Spleen (tissue), 11 donors: ENCODE results near the gene HAUS7. TPM values are rescaled to one million over a fixed set of nuclear protein-coding genes. Genes with fewer than 3 reads are reported as not detected.

Experiments used
- DNase-seq: peaks from one replicate; pipeline ENCODE4 v3.0.0-alpha.2; 2020
- H3K27ac ChIP-seq, 8 donors: fragments of 200-600 bp; sonication (generic) in 7 of 8; 1 replicate in 4 of 8; 2 replicates in 4 of 8; pipeline versions ENCODE4 v1.5.0 to v1.8.0; 2016 to 2021; ENCODE audit warnings: inconsistent platforms in 4 of 8, mild to moderate bottlenecking in 4 of 8, moderate library complexity in 1 of 8
- H3K27me3 ChIP-seq, 7 donors: fragments of 200-600 bp; sonication (generic) in 6 of 7; replicated peaks in 1 of 7; 1 replicate in 4 of 7; 2 replicates in 3 of 7; pipeline versions ENCODE4 v1.5.0 to v1.8.0; 2016 to 2021; ENCODE audit warnings: inconsistent platforms in 3 of 7, mild to moderate bottlenecking in 1 of 7
- H3K36me3 ChIP-seq, 6 donors: fragments of 200-600 bp; sonication (generic) in 5 of 6; 1 replicate in 4 of 6; 2 replicates in 2 of 6; pipeline versions ENCODE4 v1.5.0 to v1.8.0; 2016 to 2021; ENCODE audit warnings: inconsistent platforms in 2 of 6
- H3K4me1 ChIP-seq, 6 donors: fragments of 200-600 bp; sonication (generic) in 5 of 6; 1 replicate in 3 of 6; 2 replicates in 3 of 6; pipeline versions ENCODE4 v1.5.0 to v1.8.0; 2016 to 2021; ENCODE audit warnings: inconsistent platforms in 3 of 6
- H3K4me3 ChIP-seq, 8 donors: fragments of 200-600 bp; sonication (generic) in 7 of 8; 1 replicate in 4 of 8; 2 replicates in 4 of 8; pipeline versions ENCODE4 v1.5.0 to v1.8.0; 2016 to 2021; ENCODE audit warnings: inconsistent platforms in 4 of 8, mild to moderate bottlenecking in 4 of 8, moderate library complexity in 2 of 8
- H3K9me3 ChIP-seq, 8 donors: fragments of 200-600 bp; sonication (generic) in 7 of 8; 1 replicate in 4 of 8; 2 replicates in 4 of 8; pipeline versions ENCODE4 v1.5.0 to v1.8.0; 2016 to 2021; ENCODE audit warnings: inconsistent platforms in 4 of 8
- CTCF ChIP-seq, 11 experiments: fragments of 200-600 bp in 7 of 11; fragments of 450-650 bp in 4 of 11; sonication (generic) in 4 of 11; IDR thresholded peaks in 8 of 11; conservative IDR thresholded peaks in 3 of 11; 1 replicate in 7 of 11; 2 replicates in 4 of 11; pipeline versions ENCODE4 v1.4.0 to v1.8.0; 2016 to 2021; ENCODE audit warnings: antibody characterized with exemption in 11 of 11, inconsistent platforms in 4 of 11, mild to moderate bottlenecking in 1 of 11
- POLR2A ChIP-seq, 3 donors: fragments of 450-650 bp; IDR thresholded peaks; one replicate each; pipeline ENCODE4 v1.5.1; 2017; ENCODE audit warnings: antibody characterized with exemption in 3 of 3, mild to moderate bottlenecking in 1 of 3
- POLR2AphosphoS5 ChIP-seq, 3 donors: sonication (generic); formaldehyde crosslinking; IDR thresholded peaks; one replicate each; pipeline ENCODE4 v1.5.1; 2017; ENCODE audit warnings: antibody characterized with exemption in 3 of 3
- WGBS, 5 donors: extraction: QIAGEN DNeasy Blood & Tissue Kit in 3 of 5; methylation state at CpG; one replicate each; pipeline versions ENCODE4 v1.1.5 to v1.1.7; 2013 to 2018; 5-methylcytosine and 5-hydroxymethylcytosine counted together
- intact Hi-C: fragments of 100-400 bp; cut with DNase I; formaldehyde crosslinking; loops from one replicate; pipeline ENCODE4 v1.15.0; 2023; ENCODE audit warnings: low total_unique reads
- polyA plus RNA-seq, 3 donors: library from polyadenylated mRNA; stranded (reverse); fragments of 200-250 nt; gene quantifications; one replicate each; pipeline ENCODE4 v1.2.1, GENCODE V29; 2013
- total RNA-seq, 7 donors: library from RNA; depleted of rRNA in 3 of 7; stranded (reverse); fragments of >200 nt in 3 of 7; fragmentation: NEBNext Ultra II Directional in 4 of 7; extraction: Animal tissue kit (Norgen Biotek cat#: 25700) in 4 of 7; gene quantifications; one replicate each; pipeline versions ENCODE4 v1.1.0 to v1.2.1, GENCODE V29; 2016 to 2021
- donor health status: healthy with polysubstance abuse.
- donor health status: DM: no; HTN: no; CAD: no; lungs with moderate emphysema.
- donor health status: DM: no; HTN: no; CAD: no.
- donor health status: Bipolar disorder and iron deficiency.
- donor health status: healthy.
- donor health status: DM: no; HTN: no; CAD: no.
- donor health status: DM: yes; HTN: yes; CAD: no.

Gene HAUS7
- total and polyA plus RNA-seq, 10 donors, result 23.6 to 83.7 (median 34.5) TPM

DNA sequence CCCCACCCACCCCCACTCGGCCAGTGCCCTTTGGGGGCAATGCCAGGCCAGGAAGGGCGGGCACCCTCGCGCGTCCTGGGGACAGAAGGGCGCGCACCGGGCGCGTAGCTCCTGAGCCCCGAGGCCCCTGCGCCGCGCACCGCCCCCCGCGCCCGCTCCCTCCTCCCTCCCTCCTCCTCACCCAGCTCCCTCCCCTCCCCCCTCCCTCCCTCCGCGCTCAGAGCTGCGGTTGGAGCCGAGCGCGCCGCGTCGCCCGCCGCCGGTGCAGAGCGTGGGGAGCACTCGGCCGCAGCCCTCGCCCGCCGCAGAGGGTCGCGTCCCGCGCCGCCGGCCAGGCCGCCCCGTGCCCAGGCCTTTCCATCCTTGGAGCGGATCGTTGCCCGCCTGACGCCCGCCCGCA is 47.0 kb upstream of the HAUS7 start, which contains the start of gene ATP2B3:
Gene ATP2B3, plus strand, starts transcription at position 220 of the 400 bp plus-strand sequence. CDS start 18,606 bp downstream, outside the sequence.
- WGBS, 5 donors, result 4 to 35% (median 28%) methylated on average over 21 to 49 of the region's 50 CpGs; no CpG with 5 or more reads in 2 of the 5 donors
- intact Hi-C loops, result no loop called here
- Histone ChIP-seq H3K4me1 (peaks cover 0 to 12% (median 0%) of the 10 kb centered on the region in 6 donors), H3K4me3 (no peak within 1 kb of the TSS), H3K9me3 (no peaks in the 10 kb centered on the region), H3K27ac (no peak within 1 kb of the TSS), H3K36me3 (no peaks in the 10 kb centered on the region), H3K27me3 (peaks cover 0 to 70% (median 41%) of the 10 kb centered on the region in 7 donors)
- DNase-seq, result no peak
- TF ChIP-seq POLR2AphosphoS5 (IDR thresholded peaks at IDR 0.05), result no peak
- TF ChIP-seq CTCF (IDR thresholded peaks at IDR 0.05 in 8 of 11, conservative IDR thresholded peaks at IDR 0.05 in 3 of 11), result no peak
- no peak for TF ChIP-seq POLR2A (IDR thresholded peaks at IDR 0.05)

DNA sequence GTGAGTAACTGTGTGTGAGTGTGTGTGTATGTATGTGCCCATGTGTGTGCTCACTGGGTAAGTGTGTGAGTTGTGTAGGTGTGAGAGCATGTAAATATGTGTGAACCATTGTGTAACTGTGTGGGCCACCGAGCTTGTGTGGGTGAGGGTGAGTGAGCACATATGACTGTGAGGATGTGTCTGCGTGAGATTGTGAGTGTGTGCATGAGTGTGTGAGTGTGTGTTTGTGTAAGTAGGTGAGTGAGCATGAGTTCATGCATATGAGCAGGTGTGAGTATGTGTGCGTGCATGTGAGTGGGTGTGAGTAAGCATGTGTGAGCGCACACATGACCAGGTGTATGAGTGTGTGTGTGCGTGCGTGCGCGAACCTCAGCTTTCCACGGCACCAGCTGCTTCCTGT is 45.7 kb upstream of the HAUS7 start:
- WGBS, 5 donors, result 29 to 70% (median 51%) methylated on average over 2 to 9 of the region's 9 CpGs
- H3K9me3 ChIP-seq, result no peaks in the 10 kb centered on the region
- TF ChIP-seq CTCF (IDR thresholded peaks at IDR 0.05 in 8 of 11, conservative IDR thresholded peaks at IDR 0.05 in 3 of 11) (no peak), POLR2A (IDR thresholded peaks at IDR 0.05) (no peak), POLR2AphosphoS5 (IDR thresholded peaks at IDR 0.05) (no peak)
- H3K27ac ChIP-seq, result no peak overlapping the region
- no peaks in the 10 kb centered on the region for H3K36me3 ChIP-seq
- intact Hi-C loops, result no loop called here
- no peak for DNase-seq
- H3K4me1 ChIP-seq, result peaks cover 0 to 8% (median 0%) of the 10 kb centered on the region in 6 donors
- peaks cover 0 to 57% (median 39%) of the 10 kb centered on the region in 7 donors for H3K27me3 ChIP-seq
- H3K4me3 ChIP-seq, result no peak overlapping the region

DNA sequence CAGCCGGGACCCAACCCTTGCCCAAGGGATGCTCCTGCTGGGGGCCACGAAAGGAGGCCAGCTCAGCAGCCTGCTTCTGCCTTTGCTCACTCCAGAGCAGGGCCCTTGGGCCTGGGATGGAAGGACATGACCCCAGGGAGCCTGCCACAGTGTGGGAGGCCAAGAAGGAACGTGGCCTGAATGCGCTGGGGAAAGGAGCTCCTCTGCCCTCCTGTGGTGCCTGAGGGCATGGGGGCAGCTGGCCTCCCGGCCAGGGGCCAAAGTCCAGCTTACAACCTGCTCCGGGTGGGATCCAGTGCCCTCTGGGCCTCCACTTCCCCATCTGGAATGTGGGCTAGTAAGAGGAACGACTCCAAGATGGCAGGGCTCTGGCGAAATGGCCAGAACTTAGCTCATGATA is 45.1 kb upstream of the HAUS7 start:
- Histone ChIP-seq H3K4me3 (no peak overlapping the region), H3K27me3 (peaks cover 0 to 51% (median 36%) of the 10 kb centered on the region in 7 donors), H3K9me3 (no peaks in the 10 kb centered on the region), H3K36me3 (no peaks in the 10 kb centered on the region), H3K27ac (no peak overlapping the region), H3K4me1 (peaks cover 0 to 6% (median 0%) of the 10 kb centered on the region in 6 donors)
- DNase-seq, result no peak
- 63 to 83% (median 73%) methylated on average over 1 to 8 of the region's 8 CpGs for WGBS, 5 donors
- intact Hi-C loops, result no loop called here
- peak in 1 of 3 donors; percentile 58 for TF ChIP-seq POLR2AphosphoS5 (IDR thresholded peaks at IDR 0.05)
- TF ChIP-seq POLR2A (IDR thresholded peaks at IDR 0.05), result no peak
- TF ChIP-seq CTCF (IDR thresholded peaks at IDR 0.05 in 8 of 11, conservative IDR thresholded peaks at IDR 0.05 in 3 of 11), result no peak

GRCh38 chrX:153514259-153514658 is 43.9 kb upstream of the HAUS7 start:
- no peak for DNase-seq
- 75 to 95% (median 86%) methylated on average over 5 to 9 of the region's 9 CpGs for WGBS, 5 donors
- TF ChIP-seq POLR2A (IDR thresholded peaks at IDR 0.05), result no peak
- peak in 1 of 3 donors; percentile 56 for TF ChIP-seq POLR2AphosphoS5 (IDR thresholded peaks at IDR 0.05)
- Histone ChIP-seq H3K4me3 (no peak overlapping the region), H3K9me3 (no peaks in the 10 kb centered on the region), H3K4me1 (peaks cover 0 to 6% (median 0%) of the 10 kb centered on the region in 6 donors), H3K36me3 (no peaks in the 10 kb centered on the region), H3K27ac (no peak overlapping the region), H3K27me3 (peaks cover 0 to 50% (median 28%) of the 10 kb centered on the region in 7 donors)
- intact Hi-C loops, result no loop called here
